Measurements from ENCODE around the gene IRS2. TPM values are rescaled to one million over a fixed set of nuclear protein-coding genes. Genes with fewer than 3 reads are reported as not detected.

Gene IRS2
- total RNA-seq, 4 donors from 2014 or later, result 52.6 to 114 (median 56.1) TPM

DNA sequence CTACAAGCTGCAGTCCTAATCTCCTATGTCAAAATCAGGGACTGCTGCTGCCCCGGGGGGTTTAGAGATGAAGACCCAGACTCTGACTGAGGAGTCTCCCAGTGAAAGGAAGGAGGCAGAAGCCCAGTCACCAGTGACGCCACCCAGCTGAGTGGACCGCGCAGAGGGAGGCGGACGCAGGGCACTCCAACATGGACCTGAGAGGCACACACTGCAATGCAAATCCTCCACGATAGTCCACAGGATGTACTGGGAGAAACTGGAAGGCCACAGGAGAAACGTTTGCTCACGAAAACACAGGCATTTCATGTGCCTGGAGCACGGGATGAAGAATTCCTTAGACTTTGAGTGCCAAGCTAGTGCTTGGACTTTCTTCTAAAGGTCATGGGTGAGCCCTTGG, 58.3 kb downstream of the IRS2 start:
- DNase-seq (ENCODE audit: low spot score in 2 of 2), result no peak
- TF ChIP-seq, protein P1, sequence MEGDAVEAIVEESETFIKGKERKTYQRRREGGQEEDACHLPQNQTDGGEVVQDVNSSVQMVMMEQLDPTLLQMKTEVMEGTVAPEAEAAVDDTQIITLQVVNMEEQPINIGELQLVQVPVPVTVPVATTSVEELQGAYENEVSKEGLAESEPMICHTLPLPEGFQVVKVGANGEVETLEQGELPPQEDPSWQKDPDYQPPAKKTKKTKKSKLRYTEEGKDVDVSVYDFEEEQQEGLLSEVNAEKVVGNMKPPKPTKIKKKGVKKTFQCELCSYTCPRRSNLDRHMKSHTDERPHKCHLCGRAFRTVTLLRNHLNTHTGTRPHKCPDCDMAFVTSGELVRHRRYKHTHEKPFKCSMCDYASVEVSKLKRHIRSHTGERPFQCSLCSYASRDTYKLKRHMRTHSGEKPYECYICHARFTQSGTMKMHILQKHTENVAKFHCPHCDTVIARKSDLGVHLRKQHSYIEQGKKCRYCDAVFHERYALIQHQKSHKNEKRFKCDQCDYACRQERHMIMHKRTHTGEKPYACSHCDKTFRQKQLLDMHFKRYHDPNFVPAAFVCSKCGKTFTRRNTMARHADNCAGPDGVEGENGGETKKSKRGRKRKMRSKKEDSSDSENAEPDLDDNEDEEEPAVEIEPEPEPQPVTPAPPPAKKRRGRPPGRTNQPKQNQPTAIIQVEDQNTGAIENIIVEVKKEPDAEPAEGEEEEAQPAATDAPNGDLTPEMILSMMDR (IDR thresholded peaks at IDR 0.05), result no peak
- TF ChIP-seq POLR2A (IDR thresholded peaks at IDR 0.05), result no peak
- whole genome bisulfite sequencing, 2 donors, result 76 to 85% methylated on average over 10 of the region's 10 CpGs
- intact Hi-C loops (cut with DNase I; ENCODE audit: low total_unique reads), result no loop called here
- no peak overlapping the region for H3K4me3 ChIP-seq (ENCODE audit: low read depth, poor library complexity, severe bottlenecking)

DNA sequence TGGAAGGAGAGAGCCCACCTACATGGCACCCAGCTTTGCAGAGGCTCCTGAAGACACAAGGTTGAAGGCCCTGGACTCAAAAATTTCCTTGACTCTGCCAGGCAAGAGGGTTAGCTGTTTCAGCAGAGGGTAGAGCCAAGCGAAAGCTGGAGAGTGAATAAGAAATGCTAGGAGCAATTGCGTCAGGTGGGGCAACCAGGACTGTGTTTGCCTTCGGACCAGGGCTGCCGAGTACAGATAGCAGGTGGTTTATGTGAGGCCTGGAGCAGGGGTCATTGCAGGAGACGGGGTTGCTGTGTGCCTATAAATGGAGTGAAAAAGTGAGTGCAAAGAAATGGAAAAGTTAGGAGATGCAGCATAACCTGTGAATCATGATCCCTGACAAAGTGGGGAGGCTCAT, 59.1 kb downstream of the IRS2 start:
- intact Hi-C loops (cut with DNase I; ENCODE audit: low total_unique reads), result no loop called here
- no peak for TF ChIP-seq POLR2A (IDR thresholded peaks at IDR 0.05)
- TF ChIP-seq, protein P1 (IDR thresholded peaks at IDR 0.05), result no peak
- no peak for DNase-seq (ENCODE audit: low spot score in 2 of 2)
- no peak overlapping the region for H3K4me3 ChIP-seq (ENCODE audit: low read depth, poor library complexity, severe bottlenecking)
- WGBS, 2 donors, result 93 to 96% methylated on average over 5 of the region's 5 CpGs

DNA sequence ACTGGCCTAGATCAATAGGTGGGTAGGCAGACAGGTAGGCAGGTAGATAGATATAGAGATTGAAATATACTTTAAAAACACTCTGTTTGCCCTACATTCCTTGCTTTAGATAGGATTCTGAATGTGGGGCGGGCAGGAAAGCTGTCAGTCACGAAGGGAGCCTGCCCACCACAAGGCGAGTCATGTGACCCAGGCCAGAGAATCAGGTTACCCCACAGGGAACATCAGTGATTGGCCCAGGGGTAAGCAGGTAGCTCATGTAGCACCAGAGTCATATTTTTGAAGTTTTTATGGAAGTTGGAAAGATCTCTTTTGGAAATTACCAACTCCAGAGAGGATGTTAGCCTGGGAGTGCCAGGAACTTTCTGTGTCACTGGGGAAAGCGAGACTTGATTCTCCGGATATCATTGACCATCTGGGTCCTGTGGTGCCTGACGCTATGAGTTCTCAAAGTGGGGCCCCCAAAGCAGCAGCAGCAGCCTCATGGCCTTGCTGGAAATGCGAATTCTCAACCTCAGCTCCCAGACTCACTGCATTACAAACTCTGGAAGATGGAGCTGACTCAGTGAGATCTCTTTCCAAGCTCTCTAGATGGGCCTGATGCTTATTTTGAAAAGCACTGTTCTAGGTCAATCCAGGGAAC, 60.3 kb downstream of the IRS2 start:
- no peak for DNase-seq (ENCODE audit: low spot score in 2 of 2)

GRCh38 chr13:109725297-109725696, 61.1 kb downstream of the IRS2 start:
- DNase-seq (ENCODE audit: low spot score in 2 of 2), result no peak
- WGBS, 2 donors, result 58 to 63% methylated on average over 4 of the region's 4 CpGs
- no peak overlapping the region for H3K4me3 ChIP-seq (ENCODE audit: low read depth, poor library complexity, severe bottlenecking)
- intact Hi-C loops (cut with DNase I; ENCODE audit: low total_unique reads), result no loop called here
- TF ChIP-seq, protein P1 (IDR thresholded peaks at IDR 0.05), result no peak
- no peak for TF ChIP-seq POLR2A (IDR thresholded peaks at IDR 0.05)

More for the DNA sequence above, 60.3 kb downstream of the IRS2 start:
- WGBS, 2 donors, result 91 to 92% methylated on average over 7 of the region's 7 CpGs
- no peak for TF ChIP-seq POLR2A (IDR thresholded peaks at IDR 0.05)
- TF ChIP-seq, protein P1 (IDR thresholded peaks at IDR 0.05), result no peak
- intact Hi-C loops (cut with DNase I; ENCODE audit: low total_unique reads), result no loop called here
- no peak overlapping the region for H3K4me3 ChIP-seq (ENCODE audit: low read depth, poor library complexity, severe bottlenecking)

- no peak for TF ChIP-seq POLR2A (IDR thresholded peaks at IDR 0.05)
- TF ChIP-seq, protein P1 (IDR thresholded peaks at IDR 0.05), result no peak
- intact Hi-C loops (cut with DNase I; ENCODE audit: low total_unique reads), result no loop called here
- H3K4me3 ChIP-seq (ENCODE audit: low read depth, poor library complexity, severe bottlenecking), result no peak overlapping the region
- WGBS, 2 donors, result 89 to 90% methylated on average over 6 of the region's 6 CpGs
- no peak for DNase-seq (ENCODE audit: low spot score in 2 of 2)
These were observed 61.8 kb downstream of the IRS2 start for GRCh38 chr13:109724603-109725002.

DNA sequence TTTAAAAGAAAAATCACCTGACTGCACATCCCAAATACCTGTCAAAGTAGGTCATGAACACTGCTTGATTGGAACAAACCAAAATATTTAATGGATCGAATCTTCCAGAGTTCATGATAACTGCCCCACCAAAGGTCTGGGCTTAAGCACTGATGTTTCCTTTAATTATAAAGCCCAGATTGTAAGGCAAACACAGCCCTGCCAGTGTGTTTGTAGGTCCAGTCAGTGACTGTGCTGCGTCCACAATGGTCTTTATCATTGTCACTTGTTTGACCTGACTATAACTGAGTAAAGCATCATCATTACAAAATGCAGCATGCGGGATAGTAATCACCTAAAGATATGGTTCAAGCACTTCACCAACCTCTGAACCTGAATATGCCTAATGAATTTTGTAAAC, 63.3 kb downstream of the IRS2 start:
- no peak overlapping the region for H3K4me3 ChIP-seq (ENCODE audit: low read depth, poor library complexity, severe bottlenecking)
- TF ChIP-seq POLR2A (IDR thresholded peaks at IDR 0.05), result no peak
- TF ChIP-seq, protein P1 (IDR thresholded peaks at IDR 0.05), result no peak
- WGBS, 2 donors, result 90 to 97% methylated on average over 3 of the region's 3 CpGs
- no peak for DNase-seq (ENCODE audit: low spot score in 2 of 2)
- intact Hi-C loops (cut with DNase I; ENCODE audit: low total_unique reads), result no loop called here
